MM.1S (cell line): ENCODE results near the gene MYRIP.

ENCODE experiments used
- DNase-seq: peaks from one replicate; pipeline ENCODE4 v3.0.0-alpha.2; 2015
- H2AFZ ChIP-seq: fragments of 300-600 bp; sonication (generic); 2 replicates; pipeline ENCODE4 v1.6.0; 2016; ENCODE audit warnings: antibody characterized with exemption, low read length
- H3F3A ChIP-seq: fragments of 300-600 bp; sonication (generic); 2 replicates; pipeline ENCODE4 v1.6.1; 2016; ENCODE audit warnings: mild to moderate bottlenecking, antibody characterized with exemption, low read length, moderate library complexity, mixed read lengths; ENCODE audit not compliant: insufficient read depth
- H3K27ac ChIP-seq: fragments of 300-600 bp; sonication (generic); 2 replicates; pipeline ENCODE4 v1.5.1; 2016; ENCODE audit warnings: mild to moderate bottlenecking, low read length
- H3K27me3 ChIP-seq: fragments of 300-600 bp; sonication (generic); replicated peaks from 2 replicates; pipeline ENCODE4 v1.6.0; 2016; ENCODE audit warnings: low read length; ENCODE audit not compliant: insufficient read depth
- H3K36me3 ChIP-seq: fragments of 300-600 bp; sonication (generic); replicated peaks from 2 replicates; pipeline ENCODE4 v1.6.1; 2016; ENCODE audit warnings: mild to moderate bottlenecking, low read length, mixed read lengths; ENCODE audit not compliant: insufficient read depth
- H3K4me1 ChIP-seq: fragments of 300-600 bp; sonication (generic); 2 replicates; pipeline ENCODE4 v1.6.1; 2016; ENCODE audit warnings: low read length, mixed read lengths
- H3K4me2 ChIP-seq: fragments of 300-600 bp; sonication (generic); 2 replicates; pipeline ENCODE4 v1.6.0; 2016; ENCODE audit warnings: low read depth, low read length
- H3K4me3 ChIP-seq: fragments of 300-600 bp; sonication (generic); 2 replicates; pipeline ENCODE4 v1.5.1; 2016; ENCODE audit warnings: low read length, mixed read lengths
- H3K79me2 ChIP-seq: fragments of 300-600 bp; sonication (generic); 2 replicates; pipeline ENCODE4 v1.6.1; 2016; ENCODE audit warnings: mixed run types, low read length, mixed read lengths
- H3K9ac ChIP-seq: fragments of 300-600 bp; sonication (generic); 2 replicates; pipeline ENCODE4 v1.6.1; 2016; ENCODE audit warnings: low read length, mixed read lengths
- H3K9me2 ChIP-seq: fragments of 300-600 bp; sonication (generic); replicated peaks from 2 replicates; pipeline ENCODE4 v1.6.1; 2016; ENCODE audit warnings: mild to moderate bottlenecking, low read length, mixed read lengths; ENCODE audit not compliant: insufficient read depth
- H3K9me3 ChIP-seq: fragments of 300-600 bp; sonication (generic); replicated peaks from 2 replicates; pipeline ENCODE4 v1.6.1; 2016; ENCODE audit warnings: mild to moderate bottlenecking, low read length, mixed read lengths; ENCODE audit not compliant: insufficient read depth
- H4K20me1 ChIP-seq: fragments of 300-600 bp; sonication (generic); 2 replicates; pipeline ENCODE4 v1.6.1; 2016; ENCODE audit warnings: mild to moderate bottlenecking, low read length, moderate library complexity, mixed read lengths; ENCODE audit not compliant: insufficient read depth
- EZH2 ChIP-seq: fragments of 300-600 bp; sonication (generic); optimal IDR thresholded peaks from 2 replicates; pipeline ENCODE3; 2017; ENCODE audit warnings: low read depth, mild to moderate bottlenecking, antibody characterized with exemption, low read length, mixed read lengths
- EZH2phosphoT487 ChIP-seq: fragments of 300-600 bp; sonication (generic); IDR thresholded peaks from 2 replicates; pipeline ENCODE4 v1.6.1; 2018; ENCODE audit warnings: antibody characterized with exemption, low read length
- TF ChIP-seq, protein P1 (sequence below): fragments of 300-600 bp; sonication (generic); IDR thresholded peaks from 2 replicates; pipeline ENCODE4 v1.5.1; 2016; ENCODE audit warnings: antibody characterized with exemption, low read length, mixed read lengths

Gene MYRIP

DNA sequence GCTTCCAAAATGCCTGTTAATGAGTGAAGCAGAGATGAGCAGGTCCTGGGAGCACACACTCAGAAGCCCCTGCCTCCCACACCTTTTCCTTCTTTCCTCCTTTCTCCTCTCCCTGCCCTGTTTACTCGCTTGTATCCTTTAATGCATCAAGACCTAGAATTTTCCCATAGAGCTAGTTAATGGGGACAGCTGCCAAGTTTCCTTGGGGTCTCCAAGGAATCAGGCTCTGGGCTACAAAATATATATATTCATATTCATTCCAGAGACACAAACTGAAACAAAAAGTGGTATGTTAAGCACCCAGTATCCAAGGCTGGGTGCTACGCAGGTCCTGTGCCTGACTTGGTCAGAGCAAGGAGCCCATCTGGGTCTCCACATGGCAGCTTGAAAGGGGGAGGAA is 235.6 kb downstream of the MYRIP start:
- no peak overlapping the region for H3K27ac ChIP-seq
- H3K9ac ChIP-seq = no peak overlapping the region
- H3F3A ChIP-seq = no peaks in the 10 kb centered on the region
- no peaks in the 10 kb centered on the region for H3K36me3 ChIP-seq
- H3K9me3 ChIP-seq = no peaks in the 10 kb centered on the region
- TF ChIP-seq EZH2 = no peak
- TF ChIP-seq, protein P1, sequence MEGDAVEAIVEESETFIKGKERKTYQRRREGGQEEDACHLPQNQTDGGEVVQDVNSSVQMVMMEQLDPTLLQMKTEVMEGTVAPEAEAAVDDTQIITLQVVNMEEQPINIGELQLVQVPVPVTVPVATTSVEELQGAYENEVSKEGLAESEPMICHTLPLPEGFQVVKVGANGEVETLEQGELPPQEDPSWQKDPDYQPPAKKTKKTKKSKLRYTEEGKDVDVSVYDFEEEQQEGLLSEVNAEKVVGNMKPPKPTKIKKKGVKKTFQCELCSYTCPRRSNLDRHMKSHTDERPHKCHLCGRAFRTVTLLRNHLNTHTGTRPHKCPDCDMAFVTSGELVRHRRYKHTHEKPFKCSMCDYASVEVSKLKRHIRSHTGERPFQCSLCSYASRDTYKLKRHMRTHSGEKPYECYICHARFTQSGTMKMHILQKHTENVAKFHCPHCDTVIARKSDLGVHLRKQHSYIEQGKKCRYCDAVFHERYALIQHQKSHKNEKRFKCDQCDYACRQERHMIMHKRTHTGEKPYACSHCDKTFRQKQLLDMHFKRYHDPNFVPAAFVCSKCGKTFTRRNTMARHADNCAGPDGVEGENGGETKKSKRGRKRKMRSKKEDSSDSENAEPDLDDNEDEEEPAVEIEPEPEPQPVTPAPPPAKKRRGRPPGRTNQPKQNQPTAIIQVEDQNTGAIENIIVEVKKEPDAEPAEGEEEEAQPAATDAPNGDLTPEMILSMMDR = no peak
- TF ChIP-seq EZH2phosphoT487 = no peak
- H3K79me2 ChIP-seq = no peaks in the 10 kb centered on the region
- no peak overlapping the region for H3K4me3 ChIP-seq
- no peaks in the 10 kb centered on the region for H3K4me1 ChIP-seq
- no peaks in the 10 kb centered on the region for H4K20me1 ChIP-seq
- H3K27me3 ChIP-seq = no peaks in the 10 kb centered on the region
- H3K4me2 ChIP-seq = no peak overlapping the region
- H3K9me2 ChIP-seq = no peaks in the 10 kb centered on the region
- H2AFZ ChIP-seq = no peak overlapping the region
- no peak for DNase-seq

DNA sequence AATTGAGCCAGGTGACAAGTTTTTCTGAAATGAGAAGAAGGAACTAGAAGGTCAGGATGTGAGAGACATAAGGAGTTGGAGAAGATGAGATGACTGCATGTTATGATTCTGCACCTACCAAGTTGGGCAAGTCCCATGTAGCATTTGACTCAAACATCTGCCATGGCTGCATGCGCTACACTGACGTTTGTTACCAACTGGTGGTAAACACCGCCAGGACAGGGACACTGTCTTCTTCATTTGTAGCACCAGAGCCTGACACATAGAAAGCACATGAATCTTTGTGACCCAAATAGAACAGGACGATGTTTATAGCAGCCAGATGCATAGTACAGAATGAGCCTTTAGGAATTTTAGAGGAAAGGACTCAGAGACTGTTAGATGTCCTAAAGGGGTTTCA is 236.7 kb downstream of the MYRIP start:
- Histone ChIP-seq H3K27ac (no peak overlapping the region), H3K9me2 (no peaks in the 10 kb centered on the region), H3K36me3 (no peaks in the 10 kb centered on the region), H3K4me3 (no peak overlapping the region), H2AFZ (no peak overlapping the region), H3K4me1 (no peaks in the 10 kb centered on the region), H3K79me2 (no peaks in the 10 kb centered on the region), H4K20me1 (no peaks in the 10 kb centered on the region), H3K9ac (no peak overlapping the region), H3K9me3 (no peaks in the 10 kb centered on the region), H3K27me3 (no peaks in the 10 kb centered on the region), H3K4me2 (no peak overlapping the region), H3F3A (no peaks in the 10 kb centered on the region)
- DNase-seq = no peak
- TF ChIP-seq, protein P1 = no peak
- TF ChIP-seq EZH2 (no peak), EZH2phosphoT487 (no peak)

DNA sequence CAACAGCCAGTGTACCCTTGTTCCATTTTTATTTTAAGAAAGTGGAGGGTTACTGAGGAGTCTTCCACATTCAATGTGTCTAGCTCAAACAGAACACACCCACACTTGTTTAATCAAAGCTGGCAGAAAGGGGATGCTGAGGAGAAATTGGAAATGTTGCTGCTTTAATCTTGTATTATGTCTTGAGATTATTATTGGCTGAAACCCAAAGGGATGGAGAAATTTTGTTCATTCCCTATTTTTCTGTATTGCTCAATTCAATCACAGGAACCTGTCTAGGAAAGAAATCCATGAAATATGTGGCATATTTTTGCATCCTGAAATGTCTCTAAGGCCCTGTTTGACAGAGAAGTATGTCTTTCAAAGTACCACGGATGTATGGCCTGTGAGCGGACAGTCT is 238.0 kb downstream of the MYRIP start:
- no peak overlapping the region for H3K4me3 ChIP-seq
- H3K4me1 ChIP-seq = no peaks in the 10 kb centered on the region
- no peaks in the 10 kb centered on the region for H3K9me3 ChIP-seq
- no peaks in the 10 kb centered on the region for H4K20me1 ChIP-seq
- no peaks in the 10 kb centered on the region for H3K9me2 ChIP-seq
- no peaks in the 10 kb centered on the region for H3K27me3 ChIP-seq
- H3F3A ChIP-seq = no peaks in the 10 kb centered on the region
- no peak for TF ChIP-seq EZH2phosphoT487
- H3K27ac ChIP-seq = no peak overlapping the region
- no peak overlapping the region for H3K4me2 ChIP-seq
- DNase-seq = no peak
- H2AFZ ChIP-seq = no peak overlapping the region
- H3K79me2 ChIP-seq = no peaks in the 10 kb centered on the region
- no peaks in the 10 kb centered on the region for H3K36me3 ChIP-seq
- no peak overlapping the region for H3K9ac ChIP-seq

DNA sequence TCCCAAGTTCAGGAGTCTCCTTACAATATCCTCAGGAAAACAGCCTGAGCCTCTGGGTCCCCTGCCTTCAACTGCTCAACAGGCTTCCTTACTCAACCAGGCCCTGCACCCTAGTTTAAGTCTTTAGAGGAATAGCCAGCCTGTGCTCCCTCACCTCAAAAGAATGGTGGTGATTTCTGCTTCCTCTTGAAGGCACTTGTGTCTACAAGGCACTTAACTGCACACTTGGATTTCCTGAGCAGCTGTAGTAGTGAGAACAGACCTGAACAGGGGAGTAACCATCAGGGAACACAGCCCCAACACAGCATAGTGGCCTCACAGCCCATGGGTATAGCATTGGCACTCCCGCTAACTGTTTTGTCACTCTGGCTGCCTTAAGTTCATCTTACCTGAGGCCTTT is 244.3 kb downstream of the MYRIP start:
- TF ChIP-seq EZH2phosphoT487 = no peak
- no peak for TF ChIP-seq EZH2
- TF ChIP-seq, protein P1 = no peak
- Histone ChIP-seq H4K20me1 (no peaks in the 10 kb centered on the region), H3F3A (no peaks in the 10 kb centered on the region), H3K4me1 (no peaks in the 10 kb centered on the region), H3K79me2 (no peaks in the 10 kb centered on the region), H2AFZ (no peak overlapping the region), H3K9me3 (no peaks in the 10 kb centered on the region), H3K4me3 (no peak overlapping the region), H3K36me3 (no peaks in the 10 kb centered on the region), H3K27ac (no peak overlapping the region), H3K4me2 (no peak overlapping the region), H3K9ac (no peak overlapping the region), H3K9me2 (no peaks in the 10 kb centered on the region), H3K27me3 (no peaks in the 10 kb centered on the region)
- DNase-seq = no peak
